ENCODE results near the gene ZNF839. TPM values are rescaled to one million over a fixed set of nuclear protein-coding genes. Genes with fewer than 3 reads are reported as not detected.
A peak's percentile ranks its signal among the peaks of the same experiment; 100 is the strongest.
"Not testable (repeated sequence)": the region's sequence is repeated elsewhere in the genome, so short reads cannot be mapped to it uniquely, and the experiment has no call there.

ZNF839 gene
- total RNA-seq, 4 donors from 2014 or later: 7.6 to 12.5 (median 9.5) TPM

- intact Hi-C loops (cut with DNase I): loop anchor here (5.0 kb wide), 1 partner anchor 343 kb away; no protein-coding TSS in a partner anchor
- H3K36me3 ChIP-seq: peaks cover 54 to 98% (median 96%) of the 10 kb centered on the region in 4 donors
- no peaks in the 10 kb centered on the region for H3K27me3 ChIP-seq
- WGBS: 69% methylated on average over 4 of the region's 5 CpGs
- DNase-seq (ENCODE audit: extremely low spot score): no peak
- TF ChIP-seq POLR2AphosphoS5 (IDR thresholded peaks at IDR 0.05): no peak
- TF ChIP-seq POLR2A (IDR thresholded peaks at IDR 0.05; ENCODE audit: low read depth): no peak
- no peak for TF ChIP-seq CTCF (IDR thresholded peaks at IDR 0.05)
- no peak for TF ChIP-seq EP300 (IDR thresholded peaks at IDR 0.05)
- H3K4me3 ChIP-seq: no peak overlapping the region
- H3K9me3 ChIP-seq: no peaks in the 10 kb centered on the region
- H3K27ac ChIP-seq (replicated peaks in 1 of 4): no peak overlapping the region
- no peaks in the 10 kb centered on the region for H3K4me1 ChIP-seq
Observed at GRCh38 chr14:102344485-102344884, 24.9 kb downstream of the ZNF839 start.

DNA sequence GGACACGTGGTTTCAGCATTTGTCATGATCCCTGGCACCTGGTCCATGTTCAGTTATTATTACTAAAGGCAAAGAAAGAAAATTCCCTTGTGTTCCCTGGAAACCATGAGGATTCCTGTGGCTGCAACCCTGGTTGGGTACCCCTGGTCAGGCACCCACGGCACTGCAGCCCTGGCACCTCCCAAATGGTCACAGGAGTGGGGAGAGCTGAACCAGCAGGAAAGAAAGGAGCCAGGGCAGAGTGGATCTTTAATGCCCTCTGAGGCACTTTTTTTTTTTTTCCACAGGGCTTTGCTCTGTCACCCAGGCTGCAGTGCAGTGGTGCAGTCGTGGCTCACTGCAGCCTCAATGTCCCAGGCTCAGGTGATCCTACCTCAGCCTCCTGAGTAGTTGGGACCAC, 25.7 kb downstream of the ZNF839 start:
- WGBS: 81% methylated on average over 3 of the region's 3 CpGs
- intact Hi-C loops (cut with DNase I): no loop called here
- Histone ChIP-seq H3K27me3 (no peaks in the 10 kb centered on the region), H3K9me3 (no peaks in the 10 kb centered on the region), H3K27ac (replicated peaks in 1 of 4) (no peak overlapping the region), H3K4me3 (no peak overlapping the region), H3K36me3 (peaks cover 56 to 98% (median 96%) of the 10 kb centered on the region in 4 donors), H3K4me1 (no peaks in the 10 kb centered on the region)
- TF ChIP-seq POLR2A (IDR thresholded peaks at IDR 0.05; ENCODE audit: low read depth) (no peak), EP300 (IDR thresholded peaks at IDR 0.05) (no peak), POLR2AphosphoS5 (IDR thresholded peaks at IDR 0.05) (no peak), CTCF (IDR thresholded peaks at IDR 0.05) (no peak)
- no peak for DNase-seq (ENCODE audit: extremely low spot score)

DNA sequence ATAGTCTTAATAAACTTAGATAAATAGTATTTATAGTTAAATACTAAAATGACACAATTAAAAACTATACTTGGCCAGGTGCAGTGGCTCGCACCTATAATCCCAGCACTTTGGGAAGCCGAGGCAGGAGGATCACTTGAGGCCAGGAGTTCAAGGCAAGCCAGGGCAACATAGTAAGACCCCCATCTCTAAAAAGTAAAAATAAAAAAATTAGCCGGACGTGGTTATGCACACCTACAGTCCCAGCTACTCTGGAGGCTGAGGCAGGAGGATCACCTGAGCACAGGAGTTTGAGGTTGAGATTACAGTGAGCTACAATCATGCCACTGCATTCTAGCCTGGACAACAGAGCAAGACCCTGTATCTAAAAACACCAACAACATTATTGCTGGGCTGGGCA, 27.1 kb downstream of the ZNF839 start:
- DNase-seq (ENCODE audit: extremely low spot score): no peak
- H3K4me1 ChIP-seq: peaks cover 0 to 9% (median 0%) of the 10 kb centered on the region in 4 donors
- H3K9me3 ChIP-seq: no peaks in the 10 kb centered on the region
- intact Hi-C loops (cut with DNase I): no loop called here
- WGBS: 97% methylated on average over 4 of the region's 4 CpGs
- H3K4me3 ChIP-seq: no peak overlapping the region
- no peaks in the 10 kb centered on the region for H3K27me3 ChIP-seq
- peaks cover 59 to 98% (median 91%) of the 10 kb centered on the region in 4 donors for H3K36me3 ChIP-seq
- TF ChIP-seq CTCF (IDR thresholded peaks at IDR 0.05): no peak
- TF ChIP-seq POLR2A (IDR thresholded peaks at IDR 0.05; ENCODE audit: low read depth): no peak
- TF ChIP-seq EP300 (IDR thresholded peaks at IDR 0.05): no peak
- TF ChIP-seq POLR2AphosphoS5 (IDR thresholded peaks at IDR 0.05): no peak
- H3K27ac ChIP-seq (replicated peaks in 1 of 4): no peak overlapping the region

DNA sequence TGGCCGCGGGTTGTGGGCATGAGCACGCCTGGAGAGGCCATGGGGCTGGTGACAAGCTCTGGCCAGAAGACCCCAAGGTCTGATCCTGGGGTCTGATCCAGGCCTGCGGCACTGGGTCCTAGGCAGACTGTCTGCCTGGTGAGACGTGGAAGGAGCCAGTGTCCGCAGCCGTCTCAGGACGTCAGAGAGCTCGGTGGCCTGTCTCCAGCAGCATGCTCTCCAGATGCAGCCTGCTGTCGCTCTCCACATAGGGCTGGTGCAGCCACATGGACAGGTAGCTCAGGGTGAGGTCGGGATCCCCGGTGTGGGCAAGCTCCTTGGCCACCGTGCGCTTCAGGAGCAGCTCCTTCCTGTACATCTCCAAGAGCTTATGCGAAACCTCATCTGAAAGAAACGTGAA, 28.8 kb downstream of the ZNF839 start:
- no peak for DNase-seq (ENCODE audit: extremely low spot score)
- no peaks in the 10 kb centered on the region for H3K9me3 ChIP-seq
- H3K27ac ChIP-seq (replicated peaks in 1 of 4): no peak overlapping the region
- H3K27me3 ChIP-seq: no peaks in the 10 kb centered on the region
- intact Hi-C loops (cut with DNase I): no loop called here
- peaks cover 60 to 98% (median 88%) of the 10 kb centered on the region in 4 donors for H3K36me3 ChIP-seq
- WGBS: 93% methylated on average over 11 of the region's 16 CpGs
- no peak overlapping the region for H3K4me3 ChIP-seq
- TF ChIP-seq POLR2AphosphoS5 (IDR thresholded peaks at IDR 0.05): no peak
- TF ChIP-seq EP300 (IDR thresholded peaks at IDR 0.05): no peak
- TF ChIP-seq POLR2A (IDR thresholded peaks at IDR 0.05; ENCODE audit: low read depth): no peak
- no peak for TF ChIP-seq CTCF (IDR thresholded peaks at IDR 0.05)
- H3K4me1 ChIP-seq: peaks cover 0 to 14% (median 2%) of the 10 kb centered on the region in 4 donors

DNA sequence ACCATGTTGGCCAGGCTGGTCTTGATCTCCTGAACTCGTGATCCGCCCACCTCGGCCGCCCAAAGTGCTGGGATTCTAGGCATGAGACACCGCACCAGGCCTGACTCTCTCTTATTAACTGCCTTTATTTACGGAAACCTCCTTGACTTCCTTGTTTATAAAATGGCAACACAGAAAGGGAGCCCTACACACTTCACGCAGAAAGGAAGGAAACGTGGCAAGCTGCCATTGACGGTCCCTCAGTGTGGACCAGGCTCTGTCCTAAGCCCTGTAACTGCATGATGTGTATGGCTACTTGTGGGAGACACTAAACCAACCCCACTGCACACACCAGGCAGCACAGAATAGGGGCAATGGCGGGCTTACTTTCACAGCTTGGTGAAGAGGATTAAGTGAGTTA, 31.5 kb downstream of the ZNF839 start:
- Histone ChIP-seq H3K27me3 (no peaks in the 10 kb centered on the region), H3K9me3 (no peaks in the 10 kb centered on the region), H3K4me1 (peaks cover 0 to 14% (median 2%) of the 10 kb centered on the region in 4 donors), H3K36me3 (peaks cover 66 to 98% (median 88%) of the 10 kb centered on the region in 4 donors), H3K27ac (replicated peaks in 1 of 4) (peak overlapping the region; percentile 28 to 63 (median 41)), H3K4me3 (no peak overlapping the region)
- WGBS: 76% methylated on average over 7 of the region's 10 CpGs
- no peak for TF ChIP-seq POLR2A (IDR thresholded peaks at IDR 0.05; ENCODE audit: low read depth)
- TF ChIP-seq CTCF (IDR thresholded peaks at IDR 0.05): no peak
- no peak for TF ChIP-seq POLR2AphosphoS5 (IDR thresholded peaks at IDR 0.05)
- no peak for TF ChIP-seq EP300 (IDR thresholded peaks at IDR 0.05)
- intact Hi-C loops (cut with DNase I): no loop called here
- no peak for DNase-seq (ENCODE audit: extremely low spot score)

- intact Hi-C loops (cut with DNase I); H3K9me3 ChIP-seq; DNase-seq (ENCODE audit: extremely low spot score); H3K27me3 ChIP-seq; H3K4me3 ChIP-seq: not testable (repeated sequence)
- Histone ChIP-seq H3K27ac (replicated peaks in 1 of 4) (peak overlapping the region in 3 of 4 donors; percentile 31 to 63 (median 51)), H3K36me3 (peaks cover 67 to 98% (median 87%) of the 10 kb centered on the region in 4 donors), H3K4me1 (peaks cover 0 to 14% (median 2%) of the 10 kb centered on the region in 4 donors)
- WGBS: 77% methylated on average over 9 of the region's 9 CpGs
Observed at GRCh38 chr14:102351593-102351992, 32.0 kb downstream of the ZNF839 start.
